ENCODE data around the gene OR2F2. TPM values are rescaled to one million over a fixed set of nuclear protein-coding genes. Genes with fewer than 3 reads are reported as not detected.

OR2F2 gene
- total RNA-seq, 1 donor from 2014 or later, result not detected

DNA sequence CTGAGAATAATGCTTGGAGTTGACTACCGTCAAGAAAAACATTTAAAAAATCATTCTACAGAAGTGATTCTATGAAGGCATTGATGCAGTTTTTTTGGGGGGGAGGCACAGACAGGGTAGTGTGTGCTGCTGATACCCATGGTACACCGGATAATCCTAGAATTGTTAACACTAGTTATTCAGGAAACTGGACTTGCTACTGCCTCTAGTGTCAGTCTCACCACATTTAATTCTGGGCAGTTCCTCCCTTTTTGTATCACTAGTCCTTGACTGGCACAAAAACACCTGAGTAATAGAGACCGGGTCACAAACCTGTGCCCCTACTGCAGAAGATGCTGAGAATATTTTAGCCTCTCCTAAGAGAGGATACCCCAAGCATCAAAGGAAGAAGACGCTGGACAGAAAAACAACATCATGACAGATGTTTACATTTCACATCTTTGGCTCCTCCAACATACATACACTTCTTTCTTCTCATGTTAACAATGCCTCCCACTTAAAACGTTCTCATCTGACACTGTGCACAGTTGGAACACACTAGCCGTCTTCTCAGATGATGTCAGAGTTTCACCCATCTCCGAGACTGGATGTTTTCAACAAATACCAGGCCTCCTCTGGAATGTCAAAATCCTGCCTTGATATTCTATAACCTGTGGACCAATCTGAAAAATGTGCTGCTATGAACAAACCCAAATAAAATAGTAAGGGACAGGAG is 19.9 kb upstream of the OR2F2 start:
- no peak overlapping the region for H3K4me3 ChIP-seq
- H3K36me3 ChIP-seq, result no peaks in the 10 kb centered on the region
- DNase-seq (ENCODE audit: low spot score in 2 of 2), result no peak
- no peak overlapping the region for H3K27ac ChIP-seq
- H3K9me3 ChIP-seq, result no peaks in the 10 kb centered on the region
- intact Hi-C loops (cut with DNase I), result no loop called here
- no peaks in the 10 kb centered on the region for H3K27me3 ChIP-seq
- no peaks in the 10 kb centered on the region for H3K4me1 ChIP-seq
- no peak for TF ChIP-seq CTCF (IDR thresholded peaks at IDR 0.05)

GRCh38 chr7:143924851-143925250 is 10.2 kb upstream of the OR2F2 start:
- Histone ChIP-seq H3K27ac (no peak overlapping the region), H3K36me3 (no peaks in the 10 kb centered on the region), H3K4me3 (no peak overlapping the region), H3K4me1 (no peaks in the 10 kb centered on the region), H3K9me3 (no peaks in the 10 kb centered on the region), H3K27me3 (no peaks in the 10 kb centered on the region)
- no peak for DNase-seq (ENCODE audit: low spot score in 2 of 2)
- intact Hi-C loops (cut with DNase I), result no loop called here
- TF ChIP-seq CTCF (IDR thresholded peaks at IDR 0.05), result no peak

- intact Hi-C loops (cut with DNase I), result no loop called here
- H3K4me3 ChIP-seq, result no peak overlapping the region
- no peak for TF ChIP-seq CTCF (IDR thresholded peaks at IDR 0.05)
- H3K27ac ChIP-seq, result no peak overlapping the region
- H3K9me3 ChIP-seq, result peaks cover 0 to 6% of the 10 kb centered on the region in 2 donors
- no peaks in the 10 kb centered on the region for H3K36me3 ChIP-seq
- no peaks in the 10 kb centered on the region for H3K27me3 ChIP-seq
- no peak for DNase-seq (ENCODE audit: low spot score in 2 of 2)
- H3K4me1 ChIP-seq, result no peaks in the 10 kb centered on the region
Measured at GRCh38 chr7:143929224-143929920, 5.7 kb upstream of the OR2F2 start.

DNA sequence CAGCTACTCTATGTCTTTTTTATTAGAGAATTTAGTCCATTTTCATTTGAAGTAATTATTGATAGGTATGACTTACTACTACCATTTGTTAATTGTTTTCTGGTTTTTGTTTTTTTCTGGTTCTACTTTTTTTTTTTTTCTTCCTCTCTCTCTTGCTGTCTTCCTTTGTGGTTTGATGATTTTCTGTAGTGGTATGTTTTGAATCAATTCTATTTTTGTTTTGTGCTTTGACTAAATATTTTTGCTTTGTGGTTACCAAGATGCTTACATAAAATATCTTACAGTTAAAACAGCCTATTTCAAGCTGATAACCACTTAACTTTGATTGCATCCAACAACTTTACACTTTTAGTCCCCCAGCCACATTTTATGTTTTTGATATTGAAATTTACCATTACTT is 3.3 kb upstream of the OR2F2 start:
- no peak overlapping the region for H3K27ac ChIP-seq
- intact Hi-C loops (cut with DNase I), result no loop called here
- no peak overlapping the region for H3K4me3 ChIP-seq
- no peaks in the 10 kb centered on the region for H3K27me3 ChIP-seq
- H3K9me3 ChIP-seq, result peaks cover 0 to 6% of the 10 kb centered on the region in 2 donors
- no peak for TF ChIP-seq CTCF (IDR thresholded peaks at IDR 0.05)
- H3K4me1 ChIP-seq, result peaks cover 0 to 3% of the 10 kb centered on the region in 2 donors
- no peaks in the 10 kb centered on the region for H3K36me3 ChIP-seq
- no peak for DNase-seq (ENCODE audit: low spot score in 2 of 2)

- Histone ChIP-seq H3K27ac (no peak overlapping the region), H3K9me3 (peaks cover 0 to 6% of the 10 kb centered on the region in 2 donors), H3K36me3 (no peaks in the 10 kb centered on the region), H3K4me3 (no peak overlapping the region), H3K27me3 (no peaks in the 10 kb centered on the region), H3K4me1 (peaks cover 0 to 3% of the 10 kb centered on the region in 2 donors)
- intact Hi-C loops (cut with DNase I), result no loop called here
- no peak for TF ChIP-seq CTCF (IDR thresholded peaks at IDR 0.05)
- DNase-seq (ENCODE audit: low spot score in 2 of 2), result no peak
Measured at GRCh38 chr7:143936087-143937009, 1.3 kb downstream of the OR2F2 start.
